SK-N-SH (cell line): ENCODE data around the gene MICB. TPM values are rescaled to one million over a fixed set of nuclear protein-coding genes. Genes with fewer than 3 reads are reported as not detected.

Experiments used
- CTCF ChIA-PET: fragments of 300-600, 350-600 bp; formaldehyde crosslinking; extraction: SDS; loops from one replicate; lab custom pipeline; 2021; lab: Yijun Ruan, JAX
- POLR2A ChIA-PET: fragments of 350-600 bp; sonication (Branson Sonifier 250); formaldehyde crosslinking; extraction: SDS; loops from one replicate; lab custom pipeline; 2020; ENCODE audit warnings: antibody characterized with exemption, inconsistent platforms; lab: Yijun Ruan, JAX
- DNase-seq: peaks from one replicate; pipeline ENCODE4 v3.0.0; 2012
- H2AFZ ChIP-seq: fragments of 200-600 bp; sonication (generic); 2 replicates; pipeline ENCODE4 v1.8.1; 2016; ENCODE audit warnings: antibody characterized with exemption, mild to moderate bottlenecking, low read depth
- H3F3A ChIP-seq: fragments of 200-600 bp; sonication (generic); replicated peaks from 2 replicates; pipeline ENCODE3; 2016; ENCODE audit warnings: antibody characterized with exemption, mild to moderate bottlenecking; ENCODE audit not compliant: insufficient read depth
- H3K27ac ChIP-seq, 2 experiments: fragments of 200-500 bp in 1 of 2; fragments of 200-600 bp in 1 of 2; sonication (Bioruptor generic) in 1 of 2; sonication (generic), shearing (Covaris generic) in 1 of 2; 2 replicates each; pipeline versions ENCODE4 v1.5.1 to v1.6.1; 2014 to 2016; ENCODE audit warnings: low read depth in 2 of 2, inconsistent platforms in 1 of 2, low read length in 1 of 2, mild to moderate bottlenecking in 1 of 2, mixed read lengths in 1 of 2
- H3K27me3 ChIP-seq: fragments of 200-600 bp; sonication (generic), shearing (Covaris generic); 2 replicates; pipeline ENCODE4 v1.6.1; 2016; ENCODE audit warnings: mixed run types; ENCODE audit not compliant: insufficient read depth
- H3K36me3 ChIP-seq, 2 experiments: fragments of 200-500 bp in 1 of 2; fragments of 200-600 bp in 1 of 2; sonication (Bioruptor generic) in 1 of 2; sonication (generic) in 1 of 2; replicated peaks in 1 of 2; 2 replicates each; pipeline versions ENCODE3 to v1.5.1; 2014 to 2016; ENCODE audit warnings: low read length in 1 of 2, mild to moderate bottlenecking in 1 of 2; ENCODE audit not compliant: insufficient read depth in 2 of 2, control insufficient read depth in 1 of 2
- H3K4me1 ChIP-seq, 2 experiments: fragments of 200-500 bp in 1 of 2; fragments of 200-600 bp in 1 of 2; sonication (Bioruptor generic) in 1 of 2; sonication (generic), shearing (Covaris generic) in 1 of 2; 2 replicates each; pipeline versions ENCODE4 v1.5.1 to v1.6.1; 2014 to 2016; ENCODE audit warnings: low read depth in 1 of 2, low read length in 1 of 2, mixed run types in 1 of 2; ENCODE audit not compliant: insufficient read depth in 2 of 2, control insufficient read depth in 1 of 2
- H3K4me2 ChIP-seq: fragments of 200-600 bp; sonication (generic), shearing (Covaris generic); 2 replicates; pipeline ENCODE4 v1.6.1; 2017; ENCODE audit warnings: mixed run types
- H3K4me3 ChIP-seq, 2 experiments: fragments of 200-500 bp in 1 of 2; fragments of 200-600 bp in 1 of 2; sonication (Bioruptor generic) in 1 of 2; sonication (generic), shearing (Covaris generic) in 1 of 2; 2 replicates each; pipeline versions ENCODE4 v1.5.1 to v1.8.1; 2014 to 2016; ENCODE audit warnings: low read depth in 2 of 2, inconsistent platforms in 1 of 2, low read length in 1 of 2, mild to moderate bottlenecking in 1 of 2, mixed read lengths in 1 of 2, moderate library complexity in 1 of 2
- H3K79me2 ChIP-seq: fragments of 200-600 bp; sonication (generic); 2 replicates; pipeline ENCODE4 v1.8.1; 2017; ENCODE audit warnings: mild to moderate bottlenecking; ENCODE audit not compliant: insufficient read depth
- H3K9ac ChIP-seq: fragments of 200-600 bp; sonication (generic); 2 replicates; pipeline ENCODE4 v1.6.1; 2017; ENCODE audit warnings: mixed run types
- H3K9me2 ChIP-seq: fragments of 200-600 bp; sonication (generic); 2 replicates; pipeline ENCODE4 v1.6.1; 2017; ENCODE audit warnings: mixed run types
- H3K9me3 ChIP-seq: fragments of 200-600 bp; sonication (generic); 2 replicates; pipeline ENCODE4 v1.6.1; 2017; ENCODE audit warnings: mixed run types, mild to moderate bottlenecking, moderate library complexity
- H4K20me1 ChIP-seq: fragments of 200-600 bp; sonication (generic); 2 replicates; pipeline ENCODE4 v1.6.1; 2017; ENCODE audit warnings: mild to moderate bottlenecking, mixed run types; ENCODE audit not compliant: insufficient read depth
- CTCF ChIP-seq: fragments of 200-600 bp; sonication (generic); IDR thresholded peaks from 2 replicates; pipeline ENCODE4 v1.6.1; 2017; ENCODE audit warnings: antibody characterized with exemption, mild to moderate bottlenecking, moderate library complexity
- EZH2phosphoT487 ChIP-seq: fragments of 200-600 bp; sonication (generic); IDR thresholded peaks from 2 replicates; pipeline ENCODE4 v1.6.1; 2017; ENCODE audit warnings: low read depth, mixed run types, mild to moderate bottlenecking, antibody characterized with exemption, moderate library complexity, borderline replicate concordance
- FOSL2 ChIP-seq: IDR thresholded peaks from 2 replicates; pipeline ENCODE4 v1.4.0; 2012; ENCODE audit warnings: low read depth, mild to moderate bottlenecking, moderate library complexity, borderline replicate concordance
- FOXJ3 ChIP-seq: sonication (generic); formaldehyde crosslinking; IDR thresholded peaks from 2 replicates; pipeline ENCODE4 v1.5.1; 2020; ENCODE audit warnings: mild to moderate bottlenecking, missing genetic modification reagents
- FOXM1 ChIP-seq: IDR thresholded peaks from 2 replicates; pipeline ENCODE4 v1.4.0; 2012; ENCODE audit warnings: low read depth, mild to moderate bottlenecking
- GABPA ChIP-seq: IDR thresholded peaks from 2 replicates; pipeline ENCODE4 v1.4.0; 2012; ENCODE audit warnings: low read depth, mild to moderate bottlenecking
- GATA2 ChIP-seq: sonication (generic); formaldehyde crosslinking; IDR thresholded peaks from 2 replicates; pipeline ENCODE4 v1.5.0; 2020; ENCODE audit warnings: mild to moderate bottlenecking, missing genetic modification reagents
- NRF1 ChIP-seq: IDR thresholded peaks from 2 replicates; pipeline ENCODE4 v1.6.1; 2012; ENCODE audit warnings: low read depth, mild to moderate bottlenecking, low read length
- PBX3 ChIP-seq: IDR thresholded peaks from 2 replicates; pipeline ENCODE4; 2012
- POLR2AphosphoS5 ChIP-seq: IDR thresholded peaks from 2 replicates; pipeline ENCODE4 v1.6.1; 2012; ENCODE audit warnings: low read depth, low read length
- RAD21 ChIP-seq: IDR thresholded peaks from 2 replicates; pipeline ENCODE4 v1.6.1; 2012; ENCODE audit warnings: mild to moderate bottlenecking, low read length
- RCOR1 ChIP-seq: fragments of 150-350 bp; IDR thresholded peaks from 2 replicates; pipeline ENCODE4 v1.6.1; 2017; ENCODE audit warnings: antibody characterized with exemption, low read length
- REST ChIP-seq: IDR thresholded peaks from 2 replicates; pipeline ENCODE4 v1.6.1; 2012; ENCODE audit warnings: mild to moderate bottlenecking, low read depth, low read length, moderate library complexity
- RFX5 ChIP-seq: IDR thresholded peaks from 2 replicates; pipeline ENCODE4 v1.6.1; 2012; ENCODE audit warnings: mild to moderate bottlenecking, improper control_type of control experiment, low read length
- RXRA ChIP-seq: IDR thresholded peaks from 2 replicates; pipeline ENCODE4 v1.4.0; 2012; ENCODE audit warnings: low read depth, mild to moderate bottlenecking, borderline replicate concordance
- SIN3A ChIP-seq: IDR thresholded peaks from 2 replicates; pipeline ENCODE4 v1.6.1; 2012; ENCODE audit warnings: low read depth, mild to moderate bottlenecking, low read length, moderate library complexity, borderline replicate concordance
- SMC3 ChIP-seq: IDR thresholded peaks from 2 replicates; pipeline ENCODE4 v1.6.1; 2012; ENCODE audit warnings: low read depth, low read length, improper control_type of control experiment
- TAF1 ChIP-seq: IDR thresholded peaks from 2 replicates; pipeline ENCODE4 v1.6.1; 2012; ENCODE audit warnings: low read depth, mild to moderate bottlenecking, low read length, moderate library complexity, borderline replicate concordance
- USF2 ChIP-seq: fragments of 150-350 bp; IDR thresholded peaks from 2 replicates; pipeline ENCODE4 v1.6.1; 2017; ENCODE audit warnings: antibody characterized with exemption, low read length, low read depth, borderline replicate concordance
- WGBS: methylation state at CpG from one replicate; pipeline ENCODE4 v1.1.6; 2017; ENCODE audit warnings: low lambda C conversion rate; 5-methylcytosine and 5-hydroxymethylcytosine counted together
- polyA plus RNA-seq, 3 experiments: library from polyadenylated mRNA; depleted of rRNA; stranded (reverse); fragments of >200 nt; gene quantifications; 2 replicates each; pipeline ENCODE4 v1.2.3, GENCODE V29; 2012

Gene MICB
- polyA plus RNA-seq, 1 of the 3 experiments (the other 2 are of a cell fraction) = 9.7 TPM

GRCh38 chr6:31558631-31559500, 60.9 kb downstream of the MICB start (continued):
- TF ChIP-seq RAD21 = no peak
- no peak for TF ChIP-seq TAF1
- no peak for TF ChIP-seq REST
- TF ChIP-seq FOSL2 = no peak
- no peak for TF ChIP-seq GATA2 (CRISPR knock-in tag)

- peaks cover 0 to 20% of the 10 kb centered on the region in 2 experiments; a peak in 3 of 4 replicates for H3K4me1 ChIP-seq
- no peaks in the 10 kb centered on the region for H3K9me3 ChIP-seq
- no peak overlapping the region for H2AFZ ChIP-seq
- H3K36me3 ChIP-seq = peaks cover 16 to 28% of the 10 kb centered on the region in 2 experiments
- peaks cover 13% of the 10 kb centered on the region; the same call in 1 of the 2 replicates for H3K79me2 ChIP-seq
- no peak for DNase-seq
- no peaks in the 10 kb centered on the region for H3K9me2 ChIP-seq
- H3K4me2 ChIP-seq = peak overlapping the region; percentile 66; the same call in 1 of the 2 replicates
- H3K27ac ChIP-seq = peak overlapping the region in 1 of 2 experiments; percentile 77; a peak in 2 of 4 replicates
- H3K4me3 ChIP-seq = no peak overlapping the region
- H4K20me1 ChIP-seq = no peaks in the 10 kb centered on the region
- CTCF ChIA-PET = interaction anchor here (1.5 to 5.7 kb wide), 3 partner anchors 11 to 39 kb away, joined by 3 to 29 read pairs (median 5); partner anchors contain the start of gene LTB
- 80% methylated on average over 4 of the region's 4 CpGs for WGBS
- H3F3A ChIP-seq = peaks cover 33% of the 10 kb centered on the region
- POLR2A ChIA-PET = interaction anchor here (0.9 kb wide), 1 partner anchor 9 kb away, joined by 3 read pairs; no protein-coding TSS in a partner anchor
- no peaks in the 10 kb centered on the region for H3K27me3 ChIP-seq
- H3K9ac ChIP-seq = no peak overlapping the region; the same call in 1 of the 2 replicates
- no peak for TF ChIP-seq FOXM1
- no peak for TF ChIP-seq GABPA
- TF ChIP-seq EZH2phosphoT487 = no peak
- TF ChIP-seq CTCF = no peak
- TF ChIP-seq PBX3 = no peak
- TF ChIP-seq RAD21 = no peak
- TF ChIP-seq FOXJ3 (CRISPR knock-in tag) = no peak
- no peak for TF ChIP-seq POLR2AphosphoS5
- no peak for TF ChIP-seq SMC3
- TF ChIP-seq USF2 = no peak
- TF ChIP-seq RFX5 = no peak
- TF ChIP-seq NRF1 = no peak
- no peak for TF ChIP-seq RXRA
- no peak for TF ChIP-seq SIN3A
- no peak for TF ChIP-seq RCOR1
- no peak for TF ChIP-seq TAF1
These were observed 61.6 kb downstream of the MICB start for GRCh38 chr6:31559606-31559957.
